ENCODE data around the gene MLEC. TPM values are rescaled to one million over a fixed set of nuclear protein-coding genes. Genes with fewer than 3 reads are reported as not detected.

The MLEC gene
- total and polyA plus RNA-seq, 2 of the 13 experiments (the other 11 are each of a cell fraction or from before 2014, with no cell fraction given), result 49.8 to 156 TPM

GRCh38 chr12:120705618-120706017, 18.7 kb downstream of the MLEC start:
- intact Hi-C loops (cut with micrococcal nuclease; ENCODE audit: unreplicated experiment), result no loop called here
- no peak overlapping the region for H3K27ac ChIP-seq (ENCODE audit: extremely low read length, insufficient read depth, low read length)
- no peak overlapping the region for H3K4me2 ChIP-seq (ENCODE audit: low read depth, low read length)
- TF ChIP-seq ARID4A (CRISPR knock-in tag; IDR thresholded peaks at IDR 0.05; ENCODE audit: borderline replicate concordance), result no peak
- TF ChIP-seq XRCC5 (optimal IDR thresholded peaks at IDR 0.05; ENCODE audit: low read length), result no peak
- no peak for TF ChIP-seq PHF20 (CRISPR knock-in tag; IDR thresholded peaks at IDR 0.05)
- TF ChIP-seq SMARCC2 (IDR thresholded peaks at IDR 0.05), result no peak
- TF ChIP-seq HOXD1 (CRISPR knock-in tag; IDR thresholded peaks at IDR 0.05), result no peak
- TF ChIP-seq ZNF841 (CRISPR knock-in tag; IDR thresholded peaks at IDR 0.05; ENCODE audit: borderline replicate concordance), result no peak
- TF ChIP-seq ZNF891 (CRISPR knock-in tag; IDR thresholded peaks at IDR 0.05), result no peak
- TF ChIP-seq KLF11 (CRISPR knock-in tag; IDR thresholded peaks at IDR 0.05), result no peak
- no peak for TF ChIP-seq ZNF101 (CRISPR knock-in tag; IDR thresholded peaks at IDR 0.05; ENCODE audit: borderline replicate concordance, low read depth)
- no peak for TF ChIP-seq ZNF609 (CRISPR knock-in tag; IDR thresholded peaks at IDR 0.05; ENCODE audit: borderline replicate concordance)
- no peak for TF ChIP-seq GMEB1 (CRISPR knock-in tag; IDR thresholded peaks at IDR 0.05; ENCODE audit: borderline replicate concordance)
- no peak for TF ChIP-seq EEA1 (CRISPR knock-in tag; IDR thresholded peaks at IDR 0.05; ENCODE audit: borderline replicate concordance)
- POLR2A ChIA-PET, result no interaction called here
- no peaks in the 10 kb centered on the region for H4K20me1 ChIP-seq (ENCODE audit: insufficient read depth, low read length)
- no peaks in the 10 kb centered on the region for H3K9me3 ChIP-seq (ENCODE audit: low read length)
- in situ Hi-C loops (cut with HindIII; ENCODE audit: extremely low pct_ligation_motif_present, low pct_unique_long_range_greater_than_20kb), result no loop called here
- WGBS (ENCODE audit: low lambda C conversion rate), result 100% methylated on average over 1 of the region's 1 CpG
- no peak for ATAC-seq
- peaks cover 6 to 15% of the 10 kb centered on the region in 2 experiments for H3K36me3 ChIP-seq (replicated peaks in 1 of 2; ENCODE audit: control insufficient read depth in 1 of 2, insufficient read depth in 2 of 2, low read length in 2 of 2)
- peaks cover under 1% of the 10 kb centered on the region for H3K79me2 ChIP-seq (ENCODE audit: insufficient read depth, low read length)
- no peak for DNase-seq (ENCODE audit: low spot score)
- H3K27me3 ChIP-seq (ENCODE audit: control insufficient read depth in 1 of 2, insufficient read depth in 2 of 2, low read length in 2 of 2), result no peaks in the 10 kb centered on the region
- CTCF ChIA-PET (ENCODE audit: low intra/inter-chr PET ratio, low total read pairs), result no interaction called here
- no peak overlapping the region for H3K9ac ChIP-seq (ENCODE audit: insufficient read depth, low read depth, low read length)
- H2AFZ ChIP-seq (ENCODE audit: low read length), result no peak overlapping the region
- no TSS peak for BruUV-seq (replicated peaks)
- H3K4me3 ChIP-seq (replicated peaks in 1 of 3; ENCODE audit: insufficient read depth in 1 of 3, low read depth in 2 of 3, low read length in 3 of 3), result no peak overlapping the region
- H3K4me1 ChIP-seq (ENCODE audit: insufficient read depth, low read length), result peaks cover 36% of the 10 kb centered on the region
- FAIRE-seq, result no peak
